Liver (tissue), 3 donors: Measurements from ENCODE around the gene MEGF11.

Source experiments
- EGR1 ChIP-seq, 2 donors: IDR thresholded peaks; 2 replicates each; pipeline ENCODE4 v1.6.1; 2016 to 2018; ENCODE audit warnings: antibody characterized with exemption in 2 of 2, low read depth in 2 of 2
- JUND ChIP-seq, 2 donors: IDR thresholded peaks; 2 replicates each; pipeline ENCODE4 v1.6.1; 2016; ENCODE audit warnings: antibody characterized with exemption in 2 of 2
- NR2F2 ChIP-seq: IDR thresholded peaks from 2 replicates; pipeline ENCODE4 v1.6.1; 2016; ENCODE audit warnings: antibody characterized with exemption
- RXRA ChIP-seq, 2 donors: IDR thresholded peaks; 2 replicates each; pipeline ENCODE4 v1.6.1; 2017 to 2018; ENCODE audit warnings: antibody characterized with exemption in 2 of 2, mild to moderate bottlenecking in 1 of 2
- SP1 ChIP-seq: IDR thresholded peaks from 2 replicates; pipeline ENCODE4 v1.6.1; 2018; ENCODE audit warnings: antibody characterized with exemption, mild to moderate bottlenecking
- TAF1 ChIP-seq: conservative IDR thresholded peaks from 2 replicates; pipeline ENCODE4 v1.6.1; 2016; ENCODE audit warnings: antibody characterized with exemption, mild to moderate bottlenecking
- TF ChIP-seq, protein P1 (sequence below): fragments of 150-350 bp; IDR thresholded peaks from 2 replicates; pipeline ENCODE4 v1.5.1; 2017; ENCODE audit warnings: improper control_type of control experiment, low read depth, low read length; ENCODE audit not compliant: missing input control
- TF ChIP-seq, protein P2 (sequence below): IDR thresholded peaks from 2 replicates; pipeline ENCODE4 v1.6.1; 2016; ENCODE audit warnings: antibody characterized with exemption, mild to moderate bottlenecking
- TF ChIP-seq, protein P3 (sequence below): IDR thresholded peaks from 2 replicates; pipeline ENCODE4 v1.6.1; 2016; ENCODE audit warnings: antibody characterized with exemption
- TF ChIP-seq, protein P4 (sequence below): IDR thresholded peaks from 2 replicates; pipeline ENCODE4 v1.6.1; 2016; ENCODE audit warnings: antibody characterized with exemption
- donor health status: healthy.
- donor health status: healthy.

DNA sequence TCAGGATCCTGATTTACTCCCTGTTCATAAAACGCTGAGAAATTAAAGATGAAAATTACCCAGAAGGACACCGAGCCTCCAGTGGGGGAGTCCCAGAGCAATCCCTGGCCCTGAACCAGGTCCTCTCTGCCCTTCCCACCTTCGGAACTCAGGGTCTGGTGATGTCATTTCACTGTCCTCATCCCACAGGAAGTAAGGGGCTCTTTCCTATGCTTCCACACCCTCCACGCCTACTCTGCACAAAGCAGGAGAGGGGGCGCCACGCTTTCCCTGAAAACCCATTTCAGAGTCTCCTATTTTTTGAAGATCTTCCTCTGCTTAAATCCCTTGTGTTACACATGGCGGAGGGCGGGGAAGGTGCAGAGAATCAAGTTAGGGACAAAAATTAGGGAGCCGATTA is 18.8 kb downstream of the MEGF11 start:
- TF ChIP-seq RXRA (IDR thresholded peaks at IDR 0.05), result no peak
- TF ChIP-seq, protein P1, sequence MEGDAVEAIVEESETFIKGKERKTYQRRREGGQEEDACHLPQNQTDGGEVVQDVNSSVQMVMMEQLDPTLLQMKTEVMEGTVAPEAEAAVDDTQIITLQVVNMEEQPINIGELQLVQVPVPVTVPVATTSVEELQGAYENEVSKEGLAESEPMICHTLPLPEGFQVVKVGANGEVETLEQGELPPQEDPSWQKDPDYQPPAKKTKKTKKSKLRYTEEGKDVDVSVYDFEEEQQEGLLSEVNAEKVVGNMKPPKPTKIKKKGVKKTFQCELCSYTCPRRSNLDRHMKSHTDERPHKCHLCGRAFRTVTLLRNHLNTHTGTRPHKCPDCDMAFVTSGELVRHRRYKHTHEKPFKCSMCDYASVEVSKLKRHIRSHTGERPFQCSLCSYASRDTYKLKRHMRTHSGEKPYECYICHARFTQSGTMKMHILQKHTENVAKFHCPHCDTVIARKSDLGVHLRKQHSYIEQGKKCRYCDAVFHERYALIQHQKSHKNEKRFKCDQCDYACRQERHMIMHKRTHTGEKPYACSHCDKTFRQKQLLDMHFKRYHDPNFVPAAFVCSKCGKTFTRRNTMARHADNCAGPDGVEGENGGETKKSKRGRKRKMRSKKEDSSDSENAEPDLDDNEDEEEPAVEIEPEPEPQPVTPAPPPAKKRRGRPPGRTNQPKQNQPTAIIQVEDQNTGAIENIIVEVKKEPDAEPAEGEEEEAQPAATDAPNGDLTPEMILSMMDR, result no peak
- no peak for TF ChIP-seq JUND (IDR thresholded peaks at IDR 0.05)
- no peak for TF ChIP-seq TAF1
- TF ChIP-seq, protein P2, sequence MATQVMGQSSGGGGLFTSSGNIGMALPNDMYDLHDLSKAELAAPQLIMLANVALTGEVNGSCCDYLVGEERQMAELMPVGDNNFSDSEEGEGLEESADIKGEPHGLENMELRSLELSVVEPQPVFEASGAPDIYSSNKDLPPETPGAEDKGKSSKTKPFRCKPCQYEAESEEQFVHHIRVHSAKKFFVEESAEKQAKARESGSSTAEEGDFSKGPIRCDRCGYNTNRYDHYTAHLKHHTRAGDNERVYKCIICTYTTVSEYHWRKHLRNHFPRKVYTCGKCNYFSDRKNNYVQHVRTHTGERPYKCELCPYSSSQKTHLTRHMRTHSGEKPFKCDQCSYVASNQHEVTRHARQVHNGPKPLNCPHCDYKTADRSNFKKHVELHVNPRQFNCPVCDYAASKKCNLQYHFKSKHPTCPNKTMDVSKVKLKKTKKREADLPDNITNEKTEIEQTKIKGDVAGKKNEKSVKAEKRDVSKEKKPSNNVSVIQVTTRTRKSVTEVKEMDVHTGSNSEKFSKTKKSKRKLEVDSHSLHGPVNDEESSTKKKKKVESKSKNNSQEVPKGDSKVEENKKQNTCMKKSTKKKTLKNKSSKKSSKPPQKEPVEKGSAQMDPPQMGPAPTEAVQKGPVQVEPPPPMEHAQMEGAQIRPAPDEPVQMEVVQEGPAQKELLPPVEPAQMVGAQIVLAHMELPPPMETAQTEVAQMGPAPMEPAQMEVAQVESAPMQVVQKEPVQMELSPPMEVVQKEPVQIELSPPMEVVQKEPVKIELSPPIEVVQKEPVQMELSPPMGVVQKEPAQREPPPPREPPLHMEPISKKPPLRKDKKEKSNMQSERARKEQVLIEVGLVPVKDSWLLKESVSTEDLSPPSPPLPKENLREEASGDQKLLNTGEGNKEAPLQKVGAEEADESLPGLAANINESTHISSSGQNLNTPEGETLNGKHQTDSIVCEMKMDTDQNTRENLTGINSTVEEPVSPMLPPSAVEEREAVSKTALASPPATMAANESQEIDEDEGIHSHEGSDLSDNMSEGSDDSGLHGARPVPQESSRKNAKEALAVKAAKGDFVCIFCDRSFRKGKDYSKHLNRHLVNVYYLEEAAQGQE, result no peak
- no peak for TF ChIP-seq NR2F2
- no peak for TF ChIP-seq EGR1 (IDR thresholded peaks at IDR 0.05; ENCODE audit: low read depth in 2 of 2)
- TF ChIP-seq, protein P3, sequence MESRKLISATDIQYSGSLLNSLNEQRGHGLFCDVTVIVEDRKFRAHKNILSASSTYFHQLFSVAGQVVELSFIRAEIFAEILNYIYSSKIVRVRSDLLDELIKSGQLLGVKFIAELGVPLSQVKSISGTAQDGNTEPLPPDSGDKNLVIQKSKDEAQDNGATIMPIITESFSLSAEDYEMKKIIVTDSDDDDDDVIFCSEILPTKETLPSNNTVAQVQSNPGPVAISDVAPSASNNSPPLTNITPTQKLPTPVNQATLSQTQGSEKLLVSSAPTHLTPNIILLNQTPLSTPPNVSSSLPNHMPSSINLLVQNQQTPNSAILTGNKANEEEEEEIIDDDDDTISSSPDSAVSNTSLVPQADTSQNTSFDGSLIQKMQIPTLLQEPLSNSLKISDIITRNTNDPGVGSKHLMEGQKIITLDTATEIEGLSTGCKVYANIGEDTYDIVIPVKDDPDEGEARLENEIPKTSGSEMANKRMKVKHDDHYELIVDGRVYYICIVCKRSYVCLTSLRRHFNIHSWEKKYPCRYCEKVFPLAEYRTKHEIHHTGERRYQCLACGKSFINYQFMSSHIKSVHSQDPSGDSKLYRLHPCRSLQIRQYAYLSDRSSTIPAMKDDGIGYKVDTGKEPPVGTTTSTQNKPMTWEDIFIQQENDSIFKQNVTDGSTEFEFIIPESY, result no peak
- TF ChIP-seq SP1, result no peak
- TF ChIP-seq, protein P4, sequence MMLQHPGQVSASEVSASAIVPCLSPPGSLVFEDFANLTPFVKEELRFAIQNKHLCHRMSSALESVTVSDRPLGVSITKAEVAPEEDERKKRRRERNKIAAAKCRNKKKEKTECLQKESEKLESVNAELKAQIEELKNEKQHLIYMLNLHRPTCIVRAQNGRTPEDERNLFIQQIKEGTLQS, result no peak
